Glomerular endothelial cell (primary cell): ENCODE results near the gene PLEKHB2. TPM values are rescaled to one million over a fixed set of nuclear protein-coding genes. Genes with fewer than 3 reads are reported as not detected.
"Not testable (repeated sequence)": the region's sequence is repeated elsewhere in the genome, so short reads cannot be mapped to it uniquely, and the experiment has no call there.

ENCODE experiments used
- DNase-seq: peaks from one replicate; pipeline ENCODE4 v3.0.0-alpha.2; 2011; ENCODE audit warnings: low read depth, low spot score; ENCODE audit errors: extremely low read depth
- total RNA-seq: library from RNA; depleted of rRNA; stranded (reverse); fragments of >200 nt; gene quantifications from 2 replicates; pipeline ENCODE4 v1.2.3, GENCODE V29; 2015

The PLEKHB2 gene
- total RNA-seq = 98.1 and 113 TPM in 2 replicates

DNA sequence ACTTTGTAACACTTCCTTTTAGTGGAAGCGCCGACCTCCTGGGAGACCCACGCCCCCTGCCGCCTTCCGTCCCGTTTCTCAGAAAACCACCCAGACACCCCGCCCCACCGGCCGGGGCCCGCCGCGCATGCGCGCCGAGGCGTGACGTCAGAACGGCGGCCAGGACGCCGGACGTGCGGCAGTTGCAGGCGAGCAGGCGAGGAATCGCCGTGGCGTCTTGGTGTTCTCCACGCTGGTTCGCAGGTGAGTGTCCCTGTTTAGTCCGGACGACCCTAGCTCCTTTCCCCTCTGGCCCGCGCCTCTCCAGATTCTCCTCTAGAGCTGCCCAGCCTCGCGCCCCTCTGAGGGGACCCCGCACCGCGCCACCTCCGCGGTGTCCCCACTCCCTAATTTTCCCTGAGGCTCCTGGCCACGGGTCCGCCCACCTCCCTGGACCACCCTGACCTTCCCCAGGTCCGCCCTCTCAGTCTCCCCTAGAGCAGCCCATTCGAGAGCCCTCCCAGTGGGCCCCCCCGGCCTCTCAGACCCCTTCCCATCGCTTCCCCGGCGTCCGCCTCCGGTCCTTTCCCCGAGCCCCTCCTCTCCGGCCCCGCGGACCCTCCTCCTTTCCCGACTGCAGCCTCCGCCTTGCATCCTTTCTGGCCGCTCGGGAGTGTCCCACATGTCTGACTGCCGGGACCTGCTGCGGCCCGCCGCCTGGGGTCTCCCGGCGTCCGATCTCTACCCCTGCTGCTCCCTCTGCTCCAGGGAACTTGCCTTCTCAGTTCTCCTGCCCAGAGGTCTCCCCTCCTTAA is at the start of gene PLEKHB2:
Gene PLEKHB2 (plus strand): TSS at position 181 of the 794 bp plus-strand sequence. CDS start 15,606 bp downstream, outside the sequence.
- DNase-seq = peak; percentile 31

GRCh38 chr2:131056204-131056931 is 48.8 kb upstream of the PLEKHB2 start:
- DNase-seq = no peak

- no peak for DNase-seq
These were observed 48.2 kb upstream of the PLEKHB2 start for GRCh38 chr2:131056932-131057287.

- DNase-seq = no peak
These were observed 46.8 kb upstream of the PLEKHB2 start for GRCh38 chr2:131058214-131058843.

DNA sequence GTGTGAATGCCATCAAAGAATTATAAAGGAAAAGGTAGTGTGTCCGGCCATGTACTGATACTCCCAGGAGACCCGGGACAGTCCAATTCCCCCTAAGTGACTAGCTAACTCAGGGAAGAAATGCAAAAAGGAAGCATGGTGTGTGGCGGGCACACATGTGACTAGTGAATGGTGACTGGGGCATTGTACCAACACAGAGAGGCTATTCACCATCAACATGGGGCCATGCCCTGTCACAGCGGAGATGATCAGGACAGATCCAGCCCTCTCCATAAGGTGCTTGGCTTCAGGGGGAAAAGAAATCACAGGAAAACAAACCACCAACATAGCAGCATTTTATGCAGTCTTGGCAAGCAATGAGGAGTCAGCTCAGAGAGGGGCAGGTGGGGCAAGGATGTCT is 46.2 kb upstream of the PLEKHB2 start:
- no peak for DNase-seq

DNA sequence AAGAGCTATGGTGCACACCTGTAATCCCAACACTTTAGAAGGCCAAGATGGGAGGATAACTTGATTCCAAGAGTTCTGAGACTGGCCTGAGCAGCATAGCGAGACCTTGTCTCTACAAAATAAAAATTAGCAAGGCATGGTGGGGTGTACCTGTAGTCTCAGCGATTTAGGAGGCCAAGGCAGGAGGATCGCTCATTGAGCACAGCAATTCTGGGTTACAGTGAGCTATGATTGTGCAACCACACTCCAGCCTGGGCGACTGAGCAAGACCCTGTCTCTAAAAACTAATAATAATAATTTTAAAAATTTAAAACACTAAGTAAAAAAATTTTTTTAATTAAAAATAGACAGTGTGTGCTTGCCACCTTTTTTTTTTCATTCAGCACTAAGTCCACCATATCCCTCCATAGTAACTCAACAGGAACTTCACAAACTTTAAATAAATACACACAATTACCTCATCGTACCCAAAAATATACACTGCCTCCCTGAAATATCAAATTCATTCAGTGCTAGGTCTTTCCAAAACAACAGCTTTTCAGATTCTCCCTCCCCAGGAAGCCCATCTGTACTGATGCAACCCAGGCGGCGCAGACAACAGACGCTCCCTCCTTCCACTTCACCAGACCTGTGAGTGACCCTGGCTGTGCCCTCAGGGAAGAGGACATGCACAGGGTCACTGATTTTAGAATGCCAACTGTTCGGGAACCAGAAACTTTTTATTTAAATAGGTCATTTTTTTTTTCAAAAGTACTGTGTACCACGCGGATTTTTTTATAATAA is 41.4 kb upstream of the PLEKHB2 start:
- DNase-seq = no peak

DNA sequence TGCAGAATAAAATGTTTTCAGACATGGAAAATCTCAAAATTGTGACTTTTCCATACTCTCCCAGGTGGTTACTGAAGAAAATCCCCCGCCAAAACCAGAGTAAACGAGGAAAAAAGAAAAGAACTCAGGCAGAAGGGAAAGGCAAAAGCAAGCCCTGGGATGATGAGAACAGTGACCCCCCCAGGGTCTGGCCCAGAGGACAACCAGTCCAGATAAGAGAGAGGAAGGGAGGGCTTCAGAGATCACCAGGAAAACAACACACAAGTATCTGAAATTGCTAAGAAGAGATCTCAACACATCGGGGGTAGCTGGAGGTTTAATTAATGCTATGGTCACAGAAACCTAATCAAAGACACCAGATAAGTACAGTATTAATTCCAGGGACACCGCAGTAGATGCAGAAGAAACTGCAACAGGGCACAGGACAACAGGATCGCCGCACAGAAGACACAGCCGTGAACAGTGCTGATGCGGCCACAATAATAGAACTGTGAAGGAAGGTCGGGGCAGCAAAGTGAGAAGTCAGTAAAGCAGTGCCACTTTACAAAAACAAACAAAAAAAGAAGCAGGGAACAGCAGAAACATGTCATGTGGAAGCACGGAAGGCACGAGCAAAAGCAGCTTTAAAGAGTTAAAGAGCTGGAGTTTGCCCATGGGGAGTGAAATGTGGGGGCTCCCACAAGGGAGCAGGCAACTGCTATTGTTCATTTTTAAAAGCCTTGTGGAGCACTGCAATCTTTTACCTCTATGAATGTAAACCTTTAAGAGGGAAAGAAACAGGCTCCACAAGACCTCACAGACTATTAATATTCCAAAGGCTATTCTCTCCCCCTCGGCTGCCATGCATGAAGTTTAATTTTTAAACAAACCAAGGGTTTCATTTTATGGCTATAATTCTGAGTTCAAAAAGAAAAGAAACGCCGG is 40.3 kb upstream of the PLEKHB2 start:
- no peak for DNase-seq

- no peak for DNase-seq
These were observed 37.5 kb upstream of the PLEKHB2 start for GRCh38 chr2:131067465-131068125.

GRCh38 chr2:131068172-131068571 is 37.0 kb upstream of the PLEKHB2 start:
- DNase-seq = not testable (repeated sequence)

DNA sequence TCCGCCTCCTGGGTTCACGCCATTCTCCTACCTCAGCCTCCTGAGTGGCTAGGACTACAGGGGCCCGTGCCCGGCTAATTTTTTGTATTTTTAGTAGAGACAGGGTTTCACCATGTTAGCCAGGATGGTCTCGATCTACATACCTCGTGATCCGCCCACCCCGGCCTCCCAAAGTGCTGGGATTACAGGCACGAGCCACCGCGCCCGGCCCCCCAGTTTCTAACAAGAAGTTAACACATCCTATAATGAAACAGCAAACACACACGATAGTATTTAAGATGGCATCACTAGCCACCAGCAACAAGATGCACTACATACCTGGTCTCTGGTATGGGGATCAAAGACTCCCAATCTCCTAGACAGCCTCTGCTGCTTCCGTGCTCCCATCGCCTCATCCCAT is 29.6 kb upstream of the PLEKHB2 start:
- DNase-seq = not testable (repeated sequence)

DNA sequence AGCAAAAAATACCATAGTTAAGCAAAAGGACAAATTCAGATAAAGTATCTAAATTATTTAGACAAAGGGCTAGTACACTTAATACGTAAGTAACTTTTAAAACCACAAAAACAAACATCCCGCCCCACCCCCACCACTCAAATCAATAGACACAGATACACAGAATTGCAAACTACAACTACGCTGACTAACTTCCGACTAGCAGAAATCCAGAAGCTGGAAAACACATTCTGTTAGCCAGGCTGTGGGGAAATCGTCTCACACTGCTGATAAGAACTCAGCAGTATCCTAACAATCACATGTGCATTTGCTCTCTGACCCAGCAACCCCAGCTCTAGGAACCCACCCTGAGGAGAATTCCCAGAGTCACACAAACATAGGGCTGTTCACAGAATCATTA is 28.4 kb upstream of the PLEKHB2 start:
- no peak for DNase-seq

- DNase-seq = no peak
These were observed 27.8 kb upstream of the PLEKHB2 start for GRCh38 chr2:131077182-131077846.

DNA sequence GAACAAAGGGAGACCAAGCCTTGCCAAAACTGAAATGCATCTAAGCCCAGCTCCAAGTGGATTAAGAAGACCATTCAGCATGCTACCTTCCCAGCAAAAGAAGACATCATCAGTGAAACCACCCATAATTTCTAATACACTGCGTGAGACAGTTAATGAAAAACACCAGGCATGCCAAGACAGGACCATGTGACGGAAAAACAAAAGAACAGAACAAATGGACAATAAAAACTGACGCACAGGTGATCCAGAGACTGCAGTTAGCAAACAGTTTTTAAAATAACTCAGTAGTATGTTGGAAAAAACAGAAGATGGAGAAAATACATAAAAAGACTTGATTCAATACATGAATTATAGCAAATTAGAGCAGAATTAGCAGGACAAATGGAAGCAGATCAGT is 27.2 kb upstream of the PLEKHB2 start:
- DNase-seq = no peak

DNA sequence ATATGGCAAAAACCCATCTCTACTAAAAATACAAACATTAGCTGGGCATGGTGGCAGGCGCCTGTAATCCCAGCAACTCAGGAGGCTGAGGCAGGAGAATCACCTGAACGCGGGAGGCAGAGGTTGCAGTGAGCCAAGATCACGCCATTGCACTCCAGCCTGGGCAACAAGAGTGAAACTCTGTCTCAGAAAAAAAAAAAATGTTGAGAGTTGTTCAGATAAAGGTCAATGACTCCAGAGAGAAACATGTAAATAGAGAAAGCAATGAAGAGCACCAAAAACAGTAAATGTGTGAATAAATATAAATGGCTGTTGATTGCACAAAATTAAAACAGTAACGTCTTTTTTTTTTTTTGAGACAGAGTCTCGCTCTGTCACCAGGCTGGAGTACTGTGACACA is 25.2 kb upstream of the PLEKHB2 start:
- DNase-seq = not testable (repeated sequence)

DNA sequence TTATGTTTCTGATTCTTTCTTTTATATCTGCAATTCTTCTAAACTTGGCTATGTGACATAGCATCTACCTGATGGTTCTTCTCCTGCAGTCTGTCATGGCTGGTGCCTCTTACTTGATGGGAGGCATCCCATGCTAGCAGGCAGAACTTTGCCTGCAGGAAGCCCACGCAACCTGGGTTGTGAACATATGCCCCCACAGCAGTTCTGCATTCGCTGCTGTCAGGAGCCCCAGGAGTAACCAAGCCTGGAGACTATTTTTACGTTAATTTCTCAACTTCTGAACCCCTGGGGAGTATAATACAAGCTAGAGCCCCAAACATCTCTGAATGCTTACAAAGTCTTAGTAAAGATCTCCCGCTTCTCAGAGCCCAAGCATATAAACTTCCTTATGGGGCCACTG is 23.9 kb upstream of the PLEKHB2 start:
- DNase-seq = no peak

- DNase-seq = no peak
These were observed 19.5 kb upstream of the PLEKHB2 start for GRCh38 chr2:131085646-131086045.

DNA sequence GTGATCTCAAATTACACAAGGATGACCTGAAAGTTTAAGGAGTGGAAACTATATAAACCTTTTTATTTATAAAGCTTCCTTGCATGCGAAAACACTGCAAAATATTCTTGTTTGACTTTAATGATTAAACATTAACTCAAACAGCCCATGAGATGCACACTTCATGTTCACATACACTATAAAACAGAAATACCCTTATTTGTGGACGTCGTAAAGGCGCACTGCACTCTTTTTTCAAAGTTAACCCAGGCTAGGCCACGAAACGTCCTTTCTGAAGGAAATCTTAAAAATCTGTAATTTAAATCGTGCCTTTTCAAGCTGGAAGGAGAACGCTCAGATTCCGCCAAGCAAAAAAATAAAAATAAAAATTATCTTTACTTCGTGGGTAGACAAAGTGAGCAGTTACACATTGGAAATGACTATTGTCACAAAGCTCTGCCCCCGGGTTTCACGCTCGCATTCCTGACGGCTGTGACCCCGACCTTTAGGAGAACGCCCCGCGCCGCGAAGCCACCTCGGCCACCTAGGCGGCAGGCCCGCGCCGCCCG is 12.6 kb upstream of the PLEKHB2 start:
- no peak for DNase-seq

DNA sequence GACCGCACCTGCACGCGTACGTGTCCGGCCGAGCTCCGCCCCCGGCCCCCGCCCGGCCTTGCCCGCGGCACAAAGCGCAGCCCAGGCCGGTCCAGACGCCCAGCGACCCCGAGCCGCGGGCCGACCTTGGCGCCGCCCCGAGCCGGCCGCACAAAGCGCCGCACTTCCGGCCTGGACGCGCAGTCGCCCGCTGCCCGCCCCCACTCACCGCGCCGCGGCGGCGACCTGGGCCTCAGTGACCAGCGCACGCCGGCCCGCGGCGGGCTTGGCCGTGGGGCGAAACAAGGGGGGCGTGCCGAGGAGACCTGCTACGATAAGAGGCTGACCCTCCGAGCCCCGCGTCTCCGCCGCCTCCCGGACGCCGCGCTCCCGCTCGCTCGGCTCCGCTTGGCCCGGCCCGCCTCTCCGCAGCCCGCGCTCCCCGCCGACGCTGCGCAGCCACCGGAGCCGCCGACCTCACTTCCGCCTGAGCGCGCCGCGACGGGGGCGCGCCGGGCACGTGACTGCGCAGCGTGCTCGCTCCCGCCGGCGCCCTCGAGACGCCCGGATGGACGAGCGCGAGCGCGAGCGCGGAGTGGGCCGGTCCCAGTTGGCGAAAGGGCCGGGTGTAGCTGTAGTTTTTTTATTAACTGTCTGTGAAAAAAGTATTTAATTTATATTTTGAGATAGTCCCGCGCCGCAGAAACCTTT is 12.0 kb upstream of the PLEKHB2 start, which contains the start of gene FAM168B:
Gene FAM168B (minus strand): TSS at position 455 of the 690 bp plus-strand sequence. CDS start 10,814 bp downstream, outside the sequence.
- DNase-seq = no peak
